GM12891 (cell line): ENCODE data around the gene INSIG2.

Experiments used
- PAX5 ChIP-seq: IDR thresholded peaks from 2 replicates; pipeline ENCODE4 v1.6.1; 2011; ENCODE audit warnings: low read length, moderate library complexity, mild to moderate bottlenecking; ENCODE audit not compliant: insufficient read depth, severe bottlenecking
- POLR2A ChIP-seq: IDR thresholded peaks from 2 replicates; pipeline ENCODE4 v1.6.1; 2011; ENCODE audit warnings: low read depth, low read length, control low read depth
- POLR2AphosphoS5 ChIP-seq: IDR thresholded peaks from 2 replicates; pipeline ENCODE4 v1.6.1; 2011; ENCODE audit warnings: low read depth, low read length, control low read depth
- SPI1 ChIP-seq: IDR thresholded peaks from 2 replicates; pipeline ENCODE4 v1.6.1; 2011; ENCODE audit warnings: low read depth, low read length, control low read depth
- TAF1 ChIP-seq: IDR thresholded peaks from 2 replicates; pipeline ENCODE4 v1.6.1; 2011; ENCODE audit warnings: low read depth, low read length, control low read depth

- TF ChIP-seq SPI1 (no peak), POLR2A (no peak), TAF1 (no peak), POLR2AphosphoS5 (no peak), PAX5 (no peak)
Measured at GRCh38 chr2:118040891-118041290, 47.4 kb upstream of the INSIG2 start.
